ENCODE data around the gene REPS2. TPM values are rescaled to one million over a fixed set of nuclear protein-coding genes. Genes with fewer than 3 reads are reported as not detected.

REPS2 gene
- total RNA-seq, 2 donors from 2014 or later, result 15.8 to 19.7 TPM

DNA sequence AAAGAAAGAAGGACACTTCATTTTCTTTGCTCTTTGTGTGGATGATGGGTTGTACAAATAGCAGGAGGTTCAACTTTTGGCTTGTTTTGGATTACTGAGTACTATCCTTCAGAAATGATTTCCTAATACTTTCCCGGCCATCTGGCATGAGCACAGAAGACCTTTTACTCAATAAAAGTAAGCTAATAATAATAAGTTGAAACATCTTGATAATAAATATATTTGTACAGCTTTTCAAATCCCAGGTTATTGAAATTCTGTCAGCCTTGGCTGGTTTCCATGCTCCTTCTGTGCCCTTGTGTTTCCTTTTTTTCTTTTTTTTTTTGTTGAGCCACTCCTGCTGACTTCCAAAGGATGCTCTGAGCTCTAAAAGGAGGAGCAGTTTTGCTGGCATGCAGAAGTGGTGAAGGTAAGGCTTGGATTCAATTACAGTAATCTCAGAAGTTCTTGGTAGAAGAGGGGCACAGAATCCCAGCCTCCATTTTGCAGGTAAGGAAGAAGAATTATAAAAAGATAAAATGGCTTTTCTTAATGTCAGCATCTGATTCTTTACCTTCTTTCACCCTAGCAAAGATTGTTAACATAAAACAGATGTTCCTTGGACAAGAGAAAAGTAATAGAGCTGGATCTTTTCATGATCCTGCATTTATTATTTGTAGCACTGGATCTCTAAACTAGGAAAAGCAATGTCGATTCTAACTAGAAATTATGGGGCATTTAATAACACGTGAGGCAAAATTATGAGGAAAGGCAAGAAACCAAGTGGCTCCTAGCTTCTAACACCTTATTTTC, 31.9 kb downstream of the REPS2 start:
- ATAC-seq (peak; percentile 60), DNase-seq (peak; percentile 45 to 75 (median 66))
- TF ChIP-seq, protein P1, sequence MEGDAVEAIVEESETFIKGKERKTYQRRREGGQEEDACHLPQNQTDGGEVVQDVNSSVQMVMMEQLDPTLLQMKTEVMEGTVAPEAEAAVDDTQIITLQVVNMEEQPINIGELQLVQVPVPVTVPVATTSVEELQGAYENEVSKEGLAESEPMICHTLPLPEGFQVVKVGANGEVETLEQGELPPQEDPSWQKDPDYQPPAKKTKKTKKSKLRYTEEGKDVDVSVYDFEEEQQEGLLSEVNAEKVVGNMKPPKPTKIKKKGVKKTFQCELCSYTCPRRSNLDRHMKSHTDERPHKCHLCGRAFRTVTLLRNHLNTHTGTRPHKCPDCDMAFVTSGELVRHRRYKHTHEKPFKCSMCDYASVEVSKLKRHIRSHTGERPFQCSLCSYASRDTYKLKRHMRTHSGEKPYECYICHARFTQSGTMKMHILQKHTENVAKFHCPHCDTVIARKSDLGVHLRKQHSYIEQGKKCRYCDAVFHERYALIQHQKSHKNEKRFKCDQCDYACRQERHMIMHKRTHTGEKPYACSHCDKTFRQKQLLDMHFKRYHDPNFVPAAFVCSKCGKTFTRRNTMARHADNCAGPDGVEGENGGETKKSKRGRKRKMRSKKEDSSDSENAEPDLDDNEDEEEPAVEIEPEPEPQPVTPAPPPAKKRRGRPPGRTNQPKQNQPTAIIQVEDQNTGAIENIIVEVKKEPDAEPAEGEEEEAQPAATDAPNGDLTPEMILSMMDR (IDR thresholded peaks at IDR 0.05), result no peak
- H3K4me1 ChIP-seq, result peaks cover 20% of the 10 kb centered on the region
- H3K36me3 ChIP-seq (replicated peaks in 1 of 2; ENCODE audit: insufficient read depth in 1 of 2, low read depth in 2 of 2), result no peaks in the 10 kb centered on the region
- H3K4me3 ChIP-seq, result no peak overlapping the region
- 44 to 51% methylated on average over 3 of the region's 3 CpGs for WGBS, 2 donors
- no peaks in the 10 kb centered on the region for H3K9me3 ChIP-seq
- H3K27me3 ChIP-seq, result no peaks in the 10 kb centered on the region
- H3K27ac ChIP-seq, result peak overlapping the region in 3 of 4 donors; percentile 44 to 50 (median 47)
- intact Hi-C loops (cut with DNase I), result no loop called here

DNA sequence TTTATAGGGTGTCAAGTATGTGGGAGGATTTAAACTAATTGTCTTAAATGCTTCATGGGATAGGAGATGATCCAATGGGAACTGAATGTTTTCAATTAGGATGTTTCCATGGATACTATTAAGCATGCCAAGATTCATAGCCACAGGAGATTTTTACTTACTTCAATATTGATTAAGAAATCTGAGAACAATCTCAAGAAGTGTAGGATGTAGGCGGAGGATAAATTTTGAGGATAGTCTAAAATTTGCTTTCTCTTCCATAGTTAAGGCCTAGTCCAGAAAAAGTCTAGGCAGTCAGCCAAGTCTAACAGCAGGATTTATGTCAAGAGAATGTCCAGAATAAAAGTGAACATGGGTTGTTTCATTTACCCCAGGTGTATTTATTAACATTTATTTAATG, 32.8 kb downstream of the REPS2 start:
- peak overlapping the region in 2 of 4 donors; percentile 44 to 50 for H3K27ac ChIP-seq
- WGBS, 2 donors, result 69 to 92% methylated on average over 1 of the region's 1 CpG
- H3K27me3 ChIP-seq, result no peaks in the 10 kb centered on the region
- intact Hi-C loops (cut with DNase I), result no loop called here
- H3K4me1 ChIP-seq, result peaks cover 20% of the 10 kb centered on the region
- ATAC-seq, result peak; percentile 12
- no peaks in the 10 kb centered on the region for H3K9me3 ChIP-seq
- no peak overlapping the region for H3K4me3 ChIP-seq
- no peak for TF ChIP-seq POLR2A (IDR thresholded peaks at IDR 0.05)
- TF ChIP-seq, protein P1 (IDR thresholded peaks at IDR 0.05), result no peak
- no peak for DNase-seq
- H3K36me3 ChIP-seq (replicated peaks in 1 of 2; ENCODE audit: insufficient read depth in 1 of 2, low read depth in 2 of 2), result no peaks in the 10 kb centered on the region

DNA sequence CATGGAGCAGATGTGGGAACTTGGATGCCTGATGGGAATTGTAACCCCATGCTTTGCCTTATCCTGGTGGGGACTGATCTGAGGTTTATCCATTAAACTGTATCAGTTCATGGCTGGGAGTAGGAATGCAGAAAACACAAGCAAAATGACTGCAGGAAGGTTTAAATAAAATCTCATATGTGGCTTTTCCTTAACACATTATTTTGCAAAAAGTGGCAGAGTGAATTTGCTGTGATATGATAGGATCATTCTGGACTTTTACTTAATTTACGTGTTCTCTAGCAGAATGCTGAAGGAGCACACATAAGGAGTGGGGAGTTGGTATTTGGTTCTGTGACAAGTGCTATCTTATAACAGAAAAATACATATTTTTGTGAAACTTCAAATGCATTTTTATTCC, 34.8 kb downstream of the REPS2 start:
- no peak for ATAC-seq
- intact Hi-C loops (cut with DNase I), result no loop called here
- Histone ChIP-seq H3K36me3 (replicated peaks in 1 of 2; ENCODE audit: insufficient read depth in 1 of 2, low read depth in 2 of 2) (no peaks in the 10 kb centered on the region), H3K27ac (no peak overlapping the region), H3K27me3 (no peaks in the 10 kb centered on the region), H3K9me3 (no peaks in the 10 kb centered on the region), H3K4me1 (peaks cover 20% of the 10 kb centered on the region), H3K4me3 (no peak overlapping the region)
- TF ChIP-seq POLR2A (IDR thresholded peaks at IDR 0.05), result no peak
- TF ChIP-seq, protein P1 (IDR thresholded peaks at IDR 0.05), result no peak
- 94 to 100% methylated on average over 1 of the region's 1 CpG for WGBS, 2 donors
- DNase-seq, result no peak

DNA sequence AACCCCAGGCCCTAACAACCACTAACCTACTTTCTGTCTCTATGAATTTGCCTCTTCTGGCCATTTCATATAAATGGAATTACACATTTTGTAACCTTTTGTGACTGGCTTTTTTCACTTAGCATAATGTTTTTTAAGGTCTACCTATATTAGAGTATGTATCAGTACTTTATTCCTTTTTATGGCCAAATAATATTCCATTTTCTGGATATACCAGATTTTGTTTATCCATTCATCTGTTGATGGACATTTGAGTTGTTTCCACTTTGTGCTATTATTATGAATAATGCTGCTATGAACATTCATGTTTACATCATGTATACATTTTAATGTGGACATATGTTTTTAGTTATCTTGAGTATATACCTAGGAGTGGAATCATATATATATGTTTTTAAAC, 35.5 kb downstream of the REPS2 start:
- intact Hi-C loops (cut with DNase I), result no loop called here
- H3K27ac ChIP-seq, result no peak overlapping the region
- DNase-seq (no peak), ATAC-seq (no peak)
- H3K36me3 ChIP-seq (replicated peaks in 1 of 2; ENCODE audit: insufficient read depth in 1 of 2, low read depth in 2 of 2), result no peaks in the 10 kb centered on the region
- H3K9me3 ChIP-seq, result no peaks in the 10 kb centered on the region
- no peak overlapping the region for H3K4me3 ChIP-seq
- peaks cover 20% of the 10 kb centered on the region for H3K4me1 ChIP-seq
- no peak for TF ChIP-seq POLR2A (IDR thresholded peaks at IDR 0.05)
- TF ChIP-seq, protein P1 (IDR thresholded peaks at IDR 0.05), result no peak
- no peaks in the 10 kb centered on the region for H3K27me3 ChIP-seq

DNA sequence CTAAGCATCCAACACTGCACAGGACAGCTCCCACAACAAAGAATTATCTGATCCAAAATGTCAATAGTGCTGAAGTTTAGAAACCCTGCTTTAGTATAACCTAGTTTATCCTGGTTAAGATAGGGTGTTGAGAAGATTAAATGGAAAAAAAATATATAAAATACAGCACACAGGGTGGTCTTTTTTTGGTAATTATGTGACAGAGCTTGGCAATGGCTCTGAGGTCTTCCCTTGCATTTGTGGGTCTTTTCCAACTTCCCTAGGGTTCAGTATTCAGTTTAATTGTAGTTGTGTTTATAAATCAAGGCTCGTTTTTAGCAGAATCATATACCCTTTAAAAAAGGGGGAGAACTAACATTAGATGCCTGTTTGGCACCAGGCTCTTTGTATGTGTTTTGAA, 36.6 kb downstream of the REPS2 start:
- H3K36me3 ChIP-seq (replicated peaks in 1 of 2; ENCODE audit: insufficient read depth in 1 of 2, low read depth in 2 of 2), result no peaks in the 10 kb centered on the region
- H3K4me1 ChIP-seq, result peaks cover 12% of the 10 kb centered on the region
- no peak for TF ChIP-seq POLR2A (IDR thresholded peaks at IDR 0.05)
- TF ChIP-seq, protein P1 (IDR thresholded peaks at IDR 0.05), result no peak
- H3K4me3 ChIP-seq, result no peak overlapping the region
- no peak for DNase-seq
- H3K9me3 ChIP-seq, result no peaks in the 10 kb centered on the region
- intact Hi-C loops (cut with DNase I), result no loop called here
- no peak overlapping the region for H3K27ac ChIP-seq
- WGBS, 2 donors, result 64 to 87% methylated on average over 1 of the region's 1 CpG
- ATAC-seq, result no peak
- H3K27me3 ChIP-seq, result no peaks in the 10 kb centered on the region

Measured in body of pancreas (tissue), 4 donors.